ENCODE data around the gene MYEOV.

Gene MYEOV

GRCh38 chr11:69260622-69261021 is 33.3 kb upstream of the MYEOV start:
- DNase-seq (ENCODE audit: insufficient read length, low spot score) (no peak), FAIRE-seq (no peak)

DNA sequence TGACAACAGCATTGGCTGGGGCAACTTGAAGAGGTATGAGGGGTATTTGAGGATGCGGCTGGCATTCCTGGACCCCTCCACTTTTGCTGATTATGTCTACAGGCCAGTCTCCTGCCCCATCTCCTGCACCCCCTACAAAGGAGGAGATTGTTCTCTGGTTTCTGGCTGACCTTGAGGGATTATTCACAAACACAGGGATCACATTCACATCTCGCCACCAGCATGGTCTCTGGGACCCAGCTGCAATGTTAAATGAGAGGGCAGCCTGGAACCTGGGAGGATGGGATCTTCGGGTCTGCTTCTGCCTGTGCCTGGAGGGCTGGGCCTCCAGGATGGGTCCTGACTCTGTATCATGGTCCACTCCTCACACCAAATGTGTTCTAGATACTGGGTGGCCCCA is 32.8 kb upstream of the MYEOV start:
- TF ChIP-seq, protein P1, sequence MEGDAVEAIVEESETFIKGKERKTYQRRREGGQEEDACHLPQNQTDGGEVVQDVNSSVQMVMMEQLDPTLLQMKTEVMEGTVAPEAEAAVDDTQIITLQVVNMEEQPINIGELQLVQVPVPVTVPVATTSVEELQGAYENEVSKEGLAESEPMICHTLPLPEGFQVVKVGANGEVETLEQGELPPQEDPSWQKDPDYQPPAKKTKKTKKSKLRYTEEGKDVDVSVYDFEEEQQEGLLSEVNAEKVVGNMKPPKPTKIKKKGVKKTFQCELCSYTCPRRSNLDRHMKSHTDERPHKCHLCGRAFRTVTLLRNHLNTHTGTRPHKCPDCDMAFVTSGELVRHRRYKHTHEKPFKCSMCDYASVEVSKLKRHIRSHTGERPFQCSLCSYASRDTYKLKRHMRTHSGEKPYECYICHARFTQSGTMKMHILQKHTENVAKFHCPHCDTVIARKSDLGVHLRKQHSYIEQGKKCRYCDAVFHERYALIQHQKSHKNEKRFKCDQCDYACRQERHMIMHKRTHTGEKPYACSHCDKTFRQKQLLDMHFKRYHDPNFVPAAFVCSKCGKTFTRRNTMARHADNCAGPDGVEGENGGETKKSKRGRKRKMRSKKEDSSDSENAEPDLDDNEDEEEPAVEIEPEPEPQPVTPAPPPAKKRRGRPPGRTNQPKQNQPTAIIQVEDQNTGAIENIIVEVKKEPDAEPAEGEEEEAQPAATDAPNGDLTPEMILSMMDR (IDR thresholded peaks at IDR 0.05; ENCODE audit: insufficient read depth, missing control alignments), result no peak
- FAIRE-seq, result no peak
- no peak for DNase-seq (ENCODE audit: insufficient read length, low spot score)

More at GRCh38 chr11:69260622-69261021, 33.3 kb upstream of the MYEOV start:
- TF ChIP-seq, protein P1 (IDR thresholded peaks at IDR 0.05; ENCODE audit: insufficient read depth, missing control alignments), result no peak

DNA sequence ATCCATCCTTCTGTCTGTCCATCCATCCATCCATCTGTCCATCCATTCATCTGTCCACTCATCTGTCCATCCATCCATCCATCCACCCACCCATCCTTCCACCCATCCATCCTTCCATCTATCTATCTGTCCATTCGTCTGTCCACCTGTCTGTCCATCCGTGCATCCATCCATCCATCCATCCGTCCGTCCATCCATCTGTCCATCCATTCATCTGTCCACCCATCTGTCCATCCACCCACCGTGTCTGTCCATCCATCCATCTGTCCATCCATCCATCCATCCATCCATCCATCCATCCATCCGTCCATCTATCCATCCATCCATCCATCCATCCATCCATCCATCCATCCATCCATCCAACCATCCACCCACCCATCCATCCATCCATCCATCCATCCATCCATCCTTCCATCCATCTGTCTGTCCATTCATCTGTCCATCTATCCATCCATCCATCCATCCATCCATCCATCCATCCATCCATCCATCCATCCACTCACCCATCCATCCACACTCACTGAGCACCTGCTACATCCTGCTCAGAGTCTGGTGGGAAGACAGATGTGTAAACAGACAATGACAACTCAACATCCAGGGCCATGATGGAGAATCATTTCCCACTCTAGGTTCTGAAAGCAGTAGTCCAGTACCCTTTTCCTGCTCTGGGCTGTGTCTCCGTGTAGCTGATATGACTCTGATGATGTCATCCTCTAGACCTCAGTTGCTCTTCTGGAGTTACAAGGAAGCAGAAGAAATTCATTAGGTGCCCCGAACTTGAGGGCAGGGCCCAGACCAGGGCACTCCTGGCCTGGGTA is 30.8 kb upstream of the MYEOV start:
- TF ChIP-seq, protein P1 (IDR thresholded peaks at IDR 0.05; ENCODE audit: insufficient read depth, missing control alignments), result no peak
- DNase-seq (ENCODE audit: insufficient read length, low spot score), result no peak
- no peak for FAIRE-seq

DNA sequence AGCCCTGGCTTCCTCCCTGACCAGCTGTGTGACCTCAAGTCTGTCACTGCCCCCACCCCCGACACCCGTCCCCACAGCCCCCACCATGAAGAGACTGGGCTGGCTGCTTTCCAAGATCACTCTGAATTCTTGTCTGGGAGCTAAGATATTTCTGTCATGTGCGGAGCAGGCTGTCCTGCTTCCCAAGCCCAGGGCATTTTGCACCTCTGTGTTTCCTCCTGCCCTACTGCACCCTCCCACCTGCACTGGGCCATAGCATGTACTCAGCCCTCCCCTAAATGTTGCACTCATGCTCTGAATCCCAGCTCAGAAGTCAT is 30.3 kb upstream of the MYEOV start:
- no peak for FAIRE-seq
- TF ChIP-seq, protein P1 (IDR thresholded peaks at IDR 0.05; ENCODE audit: insufficient read depth, missing control alignments), result no peak
- DNase-seq (ENCODE audit: insufficient read length, low spot score), result no peak

DNA sequence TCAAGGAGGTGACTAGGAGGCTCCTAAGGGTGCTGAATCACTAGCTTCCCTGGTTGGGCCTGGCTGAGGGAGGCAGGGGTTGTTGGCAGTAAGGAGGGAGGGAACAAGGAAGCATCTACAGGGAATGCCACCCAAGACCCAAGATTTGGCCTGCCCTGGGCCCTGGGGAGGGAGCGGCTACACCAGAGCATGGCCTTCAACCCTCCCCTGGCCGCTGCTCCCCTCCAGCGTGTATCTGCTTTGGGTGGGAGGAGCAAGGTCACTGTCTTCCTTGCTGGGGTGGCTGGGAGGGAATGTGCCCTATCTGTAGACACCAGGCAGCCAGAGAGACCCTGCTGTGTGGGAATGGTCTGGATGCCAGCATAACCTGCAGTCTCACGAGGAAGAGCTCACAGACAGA is 29.5 kb upstream of the MYEOV start:
- DNase-seq (ENCODE audit: insufficient read length, low spot score), result no peak
- FAIRE-seq, result no peak
- TF ChIP-seq, protein P1 (IDR thresholded peaks at IDR 0.05; ENCODE audit: insufficient read depth, missing control alignments), result no peak

- no peak for FAIRE-seq
- DNase-seq (ENCODE audit: insufficient read length, low spot score), result no peak
Measured at GRCh38 chr11:69265210-69265609, 28.7 kb upstream of the MYEOV start.

More at GRCh38 chr11:69265210-69265609, 28.7 kb upstream of the MYEOV start:
- TF ChIP-seq, protein P1 (IDR thresholded peaks at IDR 0.05; ENCODE audit: insufficient read depth, missing control alignments), result no peak
